ENCODE measurements around the gene SLC12A5. TPM values are rescaled to one million over a fixed set of nuclear protein-coding genes. Genes with fewer than 3 reads are reported as not detected.

The SLC12A5 gene
- total RNA-seq (1 to 10 TPM in 1 of 10 donors, under 1 TPM in 2, not detected in 7; 0.28 to 1.3 (median 0.87) TPM), polyA plus RNA-seq (1 to 10 TPM in 1 of 2 donors, not detected in 1; 1.2 TPM)
- long read RNA-seq, donor 1, partial matches to known transcripts, result 0 of 1 reads
- long read RNA-seq, donor 1, other reads (novel, unspliced or antisense), result 0 of 1 reads
- long read RNA-seq, donor 2, result 0 reads
- long read RNA-seq, donor 3, result 0 reads

DNA sequence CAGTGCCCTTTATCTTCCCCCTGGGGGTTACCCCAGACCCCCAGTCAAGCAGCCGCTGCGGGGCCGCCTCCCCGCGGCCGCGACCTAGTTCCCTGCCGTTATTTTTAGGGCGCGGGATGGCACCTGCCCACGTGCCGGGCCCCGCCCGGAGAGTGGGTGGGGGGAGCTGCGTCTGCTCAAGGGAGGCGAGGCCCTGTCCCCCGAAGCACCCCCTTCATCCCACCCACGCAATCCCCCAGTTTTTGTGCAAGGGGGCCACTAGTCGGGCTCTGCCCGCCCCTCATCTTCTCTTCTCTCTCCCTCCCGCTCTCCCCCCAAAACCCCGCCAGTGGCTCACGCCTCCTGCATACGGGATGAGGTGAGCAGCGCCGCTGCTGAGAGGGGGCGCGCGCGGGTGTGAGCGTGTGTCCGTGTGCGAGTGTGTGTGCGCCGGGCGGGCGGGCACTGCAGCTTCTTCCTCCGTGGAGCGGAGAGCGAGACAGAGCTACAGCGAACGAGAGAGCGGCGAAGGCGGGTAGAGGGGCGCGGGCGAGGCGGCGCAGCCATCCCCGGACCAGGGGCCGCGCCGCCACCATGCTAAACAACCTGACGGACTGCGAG, at the start of gene SLC12A5:
Gene SLC12A5 (plus strand): TSS at position 444 of the 600 bp plus-strand sequence. CDS start 130 bp downstream, at position 574.
- H3K27me3 ChIP-seq, result peaks cover 30 to 100% (median 98%) of the 10 kb centered on the region in 7 donors
- no peak within 1 kb of the TSS for H3K27ac ChIP-seq
- H3K4me1 ChIP-seq, result peaks cover 0 to 11% (median 9%) of the 10 kb centered on the region in 9 donors
- TF ChIP-seq, protein P1, sequence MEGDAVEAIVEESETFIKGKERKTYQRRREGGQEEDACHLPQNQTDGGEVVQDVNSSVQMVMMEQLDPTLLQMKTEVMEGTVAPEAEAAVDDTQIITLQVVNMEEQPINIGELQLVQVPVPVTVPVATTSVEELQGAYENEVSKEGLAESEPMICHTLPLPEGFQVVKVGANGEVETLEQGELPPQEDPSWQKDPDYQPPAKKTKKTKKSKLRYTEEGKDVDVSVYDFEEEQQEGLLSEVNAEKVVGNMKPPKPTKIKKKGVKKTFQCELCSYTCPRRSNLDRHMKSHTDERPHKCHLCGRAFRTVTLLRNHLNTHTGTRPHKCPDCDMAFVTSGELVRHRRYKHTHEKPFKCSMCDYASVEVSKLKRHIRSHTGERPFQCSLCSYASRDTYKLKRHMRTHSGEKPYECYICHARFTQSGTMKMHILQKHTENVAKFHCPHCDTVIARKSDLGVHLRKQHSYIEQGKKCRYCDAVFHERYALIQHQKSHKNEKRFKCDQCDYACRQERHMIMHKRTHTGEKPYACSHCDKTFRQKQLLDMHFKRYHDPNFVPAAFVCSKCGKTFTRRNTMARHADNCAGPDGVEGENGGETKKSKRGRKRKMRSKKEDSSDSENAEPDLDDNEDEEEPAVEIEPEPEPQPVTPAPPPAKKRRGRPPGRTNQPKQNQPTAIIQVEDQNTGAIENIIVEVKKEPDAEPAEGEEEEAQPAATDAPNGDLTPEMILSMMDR (IDR thresholded peaks at IDR 0.05), result no peak
- 14 to 17% methylated on average over 56 of the region's 56 CpGs for WGBS, 2 donors
- ATAC-seq, result no peak
- intact Hi-C loops (cut with DNase I), result loop anchor here in 8 of 10 donors (5.0 to 10.0 kb wide), 4 partner anchors 56 to 326 kb away; partner anchors contain the start of gene NCOA5 (in 1 of the 8)
- no peak within 1 kb of the TSS for H3K4me3 ChIP-seq
- no peak for DNase-seq
- H3K36me3 ChIP-seq, result no peaks in the 10 kb centered on the region
- no peaks in the 10 kb centered on the region for H3K9me3 ChIP-seq

DNA sequence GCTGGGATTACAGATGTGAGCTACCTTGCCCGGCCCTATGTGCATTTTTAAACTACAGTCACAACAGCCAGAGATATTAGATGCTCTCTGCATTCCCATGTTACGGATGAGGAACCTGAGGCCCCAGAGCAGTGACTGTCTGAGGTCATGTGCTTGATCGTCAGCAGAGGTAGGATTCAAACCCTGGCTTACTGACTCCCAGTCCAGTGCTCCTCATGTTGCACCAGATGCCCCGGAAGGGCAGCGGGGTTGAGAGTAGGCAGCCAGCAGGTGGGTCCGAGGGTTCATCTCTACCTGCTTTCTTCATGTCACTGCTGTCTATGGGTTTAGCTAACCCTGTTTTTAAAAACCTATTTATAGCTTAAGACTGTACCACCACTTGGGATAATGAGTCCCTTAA, 47.8 kb upstream of the SLC12A5 start:
- 88 to 91% methylated on average over 6 of the region's 6 CpGs for WGBS, 2 donors
- no peak overlapping the region for H3K27ac ChIP-seq
- H3K4me3 ChIP-seq, result no peak overlapping the region
- peaks cover 0 to 36% (median 7%) of the 10 kb centered on the region in 7 donors for H3K27me3 ChIP-seq
- H3K9me3 ChIP-seq, result no peaks in the 10 kb centered on the region
- H3K4me1 ChIP-seq, result no peaks in the 10 kb centered on the region
- DNase-seq, result no peak
- no peak for ATAC-seq
- intact Hi-C loops (cut with DNase I), result no loop called here
- TF ChIP-seq, protein P1 (IDR thresholded peaks at IDR 0.05), result no peak
- H3K36me3 ChIP-seq, result no peaks in the 10 kb centered on the region

DNA sequence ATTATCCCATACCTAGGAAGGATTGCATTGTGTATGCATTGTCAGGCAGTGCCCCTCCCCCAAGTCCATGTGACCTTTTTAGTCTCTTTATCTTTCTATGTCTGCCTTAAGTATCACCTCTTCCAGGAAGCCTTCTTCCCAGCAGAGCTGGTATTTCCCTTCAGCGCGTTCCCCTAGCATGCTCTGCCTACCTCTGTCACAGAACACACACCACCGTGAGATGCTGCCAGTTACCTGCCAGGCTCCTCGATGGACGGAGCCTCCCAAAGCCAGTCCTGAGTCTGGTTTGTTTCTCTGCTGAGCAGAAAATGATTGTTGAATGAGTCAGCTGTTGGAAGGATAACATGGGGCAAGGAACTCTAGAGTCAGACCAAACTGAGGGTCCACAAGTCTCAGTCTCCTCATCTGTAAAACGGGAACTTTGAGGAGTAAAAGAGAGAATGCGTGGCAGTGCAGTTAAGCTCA, 45.7 kb upstream of the SLC12A5 start:
- 51 to 61% methylated on average over 7 of the region's 7 CpGs for WGBS, 2 donors
- DNase-seq (no peak), ATAC-seq (no peak)
- Histone ChIP-seq H3K9me3 (no peaks in the 10 kb centered on the region), H3K36me3 (no peaks in the 10 kb centered on the region), H3K27ac (no peak overlapping the region), H3K4me3 (no peak overlapping the region), H3K27me3 (peaks cover 0 to 42% (median 22%) of the 10 kb centered on the region in 7 donors), H3K4me1 (no peaks in the 10 kb centered on the region)
- TF ChIP-seq, protein P1 (IDR thresholded peaks at IDR 0.05), result no peak
- intact Hi-C loops (cut with DNase I), result no loop called here

DNA sequence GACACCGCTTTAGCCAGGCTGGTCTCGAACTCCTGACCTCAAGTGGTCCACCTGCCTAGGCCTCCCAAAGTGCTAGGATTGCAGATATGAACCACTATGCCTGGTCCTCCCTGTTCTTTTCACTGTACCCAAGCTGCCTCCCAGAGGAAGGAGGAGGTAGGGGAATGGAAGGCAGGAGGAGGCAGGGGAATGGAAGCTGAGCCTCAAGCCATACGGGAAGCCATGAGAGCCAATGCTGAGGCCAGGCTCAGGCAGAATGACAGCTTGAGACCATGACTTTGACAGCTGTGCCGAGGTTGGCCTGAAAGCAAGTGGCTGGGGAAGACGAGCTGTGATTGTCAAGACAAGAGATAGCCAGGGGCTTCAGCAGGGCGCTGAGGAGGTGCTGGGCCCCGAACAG, 43.4 kb upstream of the SLC12A5 start:
- H3K27ac ChIP-seq, result no peak overlapping the region
- H3K4me1 ChIP-seq, result no peaks in the 10 kb centered on the region
- H3K36me3 ChIP-seq, result no peaks in the 10 kb centered on the region
- peaks cover 0 to 60% (median 39%) of the 10 kb centered on the region in 7 donors for H3K27me3 ChIP-seq
- no peaks in the 10 kb centered on the region for H3K9me3 ChIP-seq
- DNase-seq (no peak), ATAC-seq (no peak)
- H3K4me3 ChIP-seq, result no peak overlapping the region
- intact Hi-C loops (cut with DNase I), result loop anchor here in 1 of 10 donors (2.0 kb wide), 1 partner anchor 363 kb away; no protein-coding TSS in a partner anchor
- TF ChIP-seq, protein P1 (IDR thresholded peaks at IDR 0.05), result no peak
- 52 to 54% methylated on average over 7 of the region's 7 CpGs for WGBS, 2 donors

All from heart right ventricle (tissue), 16 donors.